ENCODE results near the gene ZBTB1.

DNA sequence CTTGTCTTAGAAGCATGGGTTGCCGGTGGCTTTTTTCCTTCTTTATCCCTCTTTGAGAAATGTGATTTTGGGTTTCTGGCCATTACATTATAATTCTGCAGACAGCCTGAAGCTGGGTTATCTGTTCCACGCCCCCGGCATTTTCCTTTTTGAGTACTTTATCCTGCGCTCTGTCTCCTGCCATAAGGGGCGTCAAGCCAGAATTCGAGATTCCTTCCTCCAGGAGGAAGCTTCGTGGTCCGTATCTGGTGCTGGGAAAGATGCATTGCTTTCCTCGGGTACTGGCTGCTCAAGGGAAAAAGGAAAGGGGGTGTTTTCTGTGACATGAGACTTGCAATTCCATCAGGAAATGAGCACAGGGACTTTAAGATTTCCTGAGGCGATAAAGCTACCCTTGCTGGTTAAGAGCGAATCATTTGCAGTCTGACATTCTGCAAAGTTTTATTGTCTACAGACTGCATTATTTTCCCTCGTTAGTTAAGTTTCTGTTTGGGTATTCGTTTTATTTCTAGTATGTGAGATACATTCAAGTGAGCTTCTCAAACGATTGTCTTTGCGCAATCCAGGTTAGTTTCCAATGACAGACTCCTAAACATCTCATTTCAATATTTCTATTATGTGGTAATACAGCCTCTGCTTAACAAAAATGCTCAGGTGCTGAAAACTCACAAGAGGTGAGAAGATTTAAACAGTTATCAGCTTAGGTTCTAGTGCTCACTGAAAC lies 38.6 kb upstream of the ZBTB1 start:
- TF ChIP-seq, protein P1, sequence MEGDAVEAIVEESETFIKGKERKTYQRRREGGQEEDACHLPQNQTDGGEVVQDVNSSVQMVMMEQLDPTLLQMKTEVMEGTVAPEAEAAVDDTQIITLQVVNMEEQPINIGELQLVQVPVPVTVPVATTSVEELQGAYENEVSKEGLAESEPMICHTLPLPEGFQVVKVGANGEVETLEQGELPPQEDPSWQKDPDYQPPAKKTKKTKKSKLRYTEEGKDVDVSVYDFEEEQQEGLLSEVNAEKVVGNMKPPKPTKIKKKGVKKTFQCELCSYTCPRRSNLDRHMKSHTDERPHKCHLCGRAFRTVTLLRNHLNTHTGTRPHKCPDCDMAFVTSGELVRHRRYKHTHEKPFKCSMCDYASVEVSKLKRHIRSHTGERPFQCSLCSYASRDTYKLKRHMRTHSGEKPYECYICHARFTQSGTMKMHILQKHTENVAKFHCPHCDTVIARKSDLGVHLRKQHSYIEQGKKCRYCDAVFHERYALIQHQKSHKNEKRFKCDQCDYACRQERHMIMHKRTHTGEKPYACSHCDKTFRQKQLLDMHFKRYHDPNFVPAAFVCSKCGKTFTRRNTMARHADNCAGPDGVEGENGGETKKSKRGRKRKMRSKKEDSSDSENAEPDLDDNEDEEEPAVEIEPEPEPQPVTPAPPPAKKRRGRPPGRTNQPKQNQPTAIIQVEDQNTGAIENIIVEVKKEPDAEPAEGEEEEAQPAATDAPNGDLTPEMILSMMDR (IDR thresholded peaks at IDR 0.05) = peak in 3 of 12 donors; percentile 10 to 33 (median 15)
- TF ChIP-seq POLR2A (IDR thresholded peaks at IDR 0.05) = no peak

Measured in heart left ventricle (tissue), 13 donors.